ENCODE measurements around the gene SS18.

- TF ChIP-seq, protein P1, sequence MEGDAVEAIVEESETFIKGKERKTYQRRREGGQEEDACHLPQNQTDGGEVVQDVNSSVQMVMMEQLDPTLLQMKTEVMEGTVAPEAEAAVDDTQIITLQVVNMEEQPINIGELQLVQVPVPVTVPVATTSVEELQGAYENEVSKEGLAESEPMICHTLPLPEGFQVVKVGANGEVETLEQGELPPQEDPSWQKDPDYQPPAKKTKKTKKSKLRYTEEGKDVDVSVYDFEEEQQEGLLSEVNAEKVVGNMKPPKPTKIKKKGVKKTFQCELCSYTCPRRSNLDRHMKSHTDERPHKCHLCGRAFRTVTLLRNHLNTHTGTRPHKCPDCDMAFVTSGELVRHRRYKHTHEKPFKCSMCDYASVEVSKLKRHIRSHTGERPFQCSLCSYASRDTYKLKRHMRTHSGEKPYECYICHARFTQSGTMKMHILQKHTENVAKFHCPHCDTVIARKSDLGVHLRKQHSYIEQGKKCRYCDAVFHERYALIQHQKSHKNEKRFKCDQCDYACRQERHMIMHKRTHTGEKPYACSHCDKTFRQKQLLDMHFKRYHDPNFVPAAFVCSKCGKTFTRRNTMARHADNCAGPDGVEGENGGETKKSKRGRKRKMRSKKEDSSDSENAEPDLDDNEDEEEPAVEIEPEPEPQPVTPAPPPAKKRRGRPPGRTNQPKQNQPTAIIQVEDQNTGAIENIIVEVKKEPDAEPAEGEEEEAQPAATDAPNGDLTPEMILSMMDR (IDR thresholded peaks at IDR 0.05), result no peak
- TF ChIP-seq POLR2AphosphoS5 (IDR thresholded peaks at IDR 0.05; ENCODE audit: low read depth, low read length) (no peak), SIN3A (IDR thresholded peaks at IDR 0.05; ENCODE audit: borderline replicate concordance, insufficient read depth, low read depth, low read length) (no peak)
- TF ChIP-seq, protein P2, sequence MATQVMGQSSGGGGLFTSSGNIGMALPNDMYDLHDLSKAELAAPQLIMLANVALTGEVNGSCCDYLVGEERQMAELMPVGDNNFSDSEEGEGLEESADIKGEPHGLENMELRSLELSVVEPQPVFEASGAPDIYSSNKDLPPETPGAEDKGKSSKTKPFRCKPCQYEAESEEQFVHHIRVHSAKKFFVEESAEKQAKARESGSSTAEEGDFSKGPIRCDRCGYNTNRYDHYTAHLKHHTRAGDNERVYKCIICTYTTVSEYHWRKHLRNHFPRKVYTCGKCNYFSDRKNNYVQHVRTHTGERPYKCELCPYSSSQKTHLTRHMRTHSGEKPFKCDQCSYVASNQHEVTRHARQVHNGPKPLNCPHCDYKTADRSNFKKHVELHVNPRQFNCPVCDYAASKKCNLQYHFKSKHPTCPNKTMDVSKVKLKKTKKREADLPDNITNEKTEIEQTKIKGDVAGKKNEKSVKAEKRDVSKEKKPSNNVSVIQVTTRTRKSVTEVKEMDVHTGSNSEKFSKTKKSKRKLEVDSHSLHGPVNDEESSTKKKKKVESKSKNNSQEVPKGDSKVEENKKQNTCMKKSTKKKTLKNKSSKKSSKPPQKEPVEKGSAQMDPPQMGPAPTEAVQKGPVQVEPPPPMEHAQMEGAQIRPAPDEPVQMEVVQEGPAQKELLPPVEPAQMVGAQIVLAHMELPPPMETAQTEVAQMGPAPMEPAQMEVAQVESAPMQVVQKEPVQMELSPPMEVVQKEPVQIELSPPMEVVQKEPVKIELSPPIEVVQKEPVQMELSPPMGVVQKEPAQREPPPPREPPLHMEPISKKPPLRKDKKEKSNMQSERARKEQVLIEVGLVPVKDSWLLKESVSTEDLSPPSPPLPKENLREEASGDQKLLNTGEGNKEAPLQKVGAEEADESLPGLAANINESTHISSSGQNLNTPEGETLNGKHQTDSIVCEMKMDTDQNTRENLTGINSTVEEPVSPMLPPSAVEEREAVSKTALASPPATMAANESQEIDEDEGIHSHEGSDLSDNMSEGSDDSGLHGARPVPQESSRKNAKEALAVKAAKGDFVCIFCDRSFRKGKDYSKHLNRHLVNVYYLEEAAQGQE (IDR thresholded peaks at IDR 0.05; ENCODE audit: insufficient read depth in 1 of 2, low read depth in 2 of 2, low read length in 1 of 2), result no peak
These were observed 34.1 kb downstream of the SS18 start for GRCh38 chr18:26056291-26056690.

Measured in Panc1 (cell line).